GM23338 (cell line): ENCODE measurements around the gene PLS3. TPM values are rescaled to one million over a fixed set of nuclear protein-coding genes. Genes with fewer than 3 reads are reported as not detected.

Source experiments
- ATAC-seq: fragments of 200-7000 bp; cut with Tn5 transposase; 3 replicates; pipeline ENCODE4 v1.9.1; 2020
- DNase-seq: peaks from one replicate; pipeline ENCODE4 v3.0.0-alpha.2; 2015; ENCODE audit warnings: low spot score
- H2AFZ ChIP-seq: fragments of 200-600 bp; sonication (generic); 2 replicates; pipeline ENCODE4 v1.8.0; 2016; ENCODE audit warnings: antibody characterized with exemption, mild to moderate bottlenecking, moderate library complexity
- H3F3A ChIP-seq: fragments of 200-600 bp; sonication (generic); replicated peaks from 2 replicates; pipeline ENCODE4 v1.8.0; 2017; ENCODE audit warnings: antibody characterized with exemption, mixed run types, low read depth
- H3K27ac ChIP-seq: fragments of 200-600 bp; sonication (generic); 2 replicates; pipeline ENCODE4 v1.6.1; 2016; ENCODE audit warnings: low read depth
- H3K27me3 ChIP-seq: fragments of 200-600 bp; sonication (generic); 2 replicates; pipeline ENCODE4 v1.8.0; 2016; ENCODE audit warnings: mild to moderate bottlenecking, mixed run types, moderate library complexity; ENCODE audit not compliant: insufficient read depth
- H3K36me3 ChIP-seq: fragments of 200-600 bp; sonication (generic); 2 replicates; pipeline ENCODE4 v1.8.0; 2016; ENCODE audit warnings: mild to moderate bottlenecking; ENCODE audit not compliant: insufficient read depth
- H3K4me1 ChIP-seq: fragments of 200-600 bp; sonication (generic); 2 replicates; pipeline ENCODE4 v1.8.0; 2016; ENCODE audit warnings: mild to moderate bottlenecking, moderate library complexity; ENCODE audit not compliant: insufficient read depth
- H3K4me2 ChIP-seq: fragments of 200-600 bp; sonication (generic); 2 replicates; pipeline ENCODE4 v1.7.1; 2017; ENCODE audit warnings: mixed run types
- H3K4me3 ChIP-seq: fragments of 200-600 bp; sonication (generic); 2 replicates; pipeline ENCODE4 v1.6.1; 2016; ENCODE audit warnings: mixed run types
- H3K79me2 ChIP-seq: fragments of 200-600 bp; sonication (generic); replicated peaks from 2 replicates; pipeline ENCODE4 v1.8.0; 2017; ENCODE audit warnings: mild to moderate bottlenecking; ENCODE audit not compliant: insufficient read depth
- H3K9me2 ChIP-seq: fragments of 200-600 bp; sonication (generic); 2 replicates; pipeline ENCODE4 v1.8.0; 2017; ENCODE audit not compliant: insufficient read depth
- H4K20me1 ChIP-seq: fragments of 200-600 bp; sonication (generic); replicated peaks from 2 replicates; pipeline ENCODE4 v1.8.0; 2017; ENCODE audit warnings: mild to moderate bottlenecking; ENCODE audit not compliant: insufficient read depth
- H3K27ac Mint-ChIP-seq: 2 replicates; pipeline ENCODE4 v1.8.0; 2020; ENCODE audit warnings: inconsistent platforms, mild to moderate bottlenecking, moderate library complexity, mixed read lengths
- H3K27me3 Mint-ChIP-seq: 3 replicates; pipeline ENCODE4 v1.8.0; 2022; ENCODE audit warnings: low read depth, mild to moderate bottlenecking, moderate library complexity, mixed read lengths, inconsistent platforms; ENCODE audit not compliant: insufficient read depth, poor library complexity
- H3K36me3 Mint-ChIP-seq: 3 replicates; pipeline ENCODE4 v1.8.0; 2021; ENCODE audit warnings: low read depth, mild to moderate bottlenecking, inconsistent platforms, moderate library complexity, mixed read lengths
- H3K4me1 Mint-ChIP-seq: 3 replicates; pipeline ENCODE4 v1.8.0; 2020; ENCODE audit warnings: mild to moderate bottlenecking, inconsistent platforms, mixed read lengths
- H3K4me3 Mint-ChIP-seq: 3 replicates; pipeline ENCODE4 v1.8.0; 2021; ENCODE audit warnings: moderate library complexity, mild to moderate bottlenecking, inconsistent platforms, mixed read lengths
- H3K9me3 Mint-ChIP-seq: 3 replicates; pipeline ENCODE4 v1.8.0; 2020; ENCODE audit warnings: moderate library complexity, mild to moderate bottlenecking, inconsistent platforms, mixed read lengths
- CREB1 ChIP-seq: fragments of 250-450 bp; sonication (Bioruptor Pico); IDR thresholded peaks from 2 replicates; pipeline ENCODE4 v1.5.0; 2020; ENCODE audit warnings: low read depth, mild to moderate bottlenecking, moderate library complexity
- CTCF ChIP-seq, 2 experiments: fragments of 200-600 bp in 1 of 2; sonication (generic) in 1 of 2; conservative IDR thresholded peaks; 2 replicates each; pipeline versions ENCODE4 v1.5.1 to v1.6.1; 2016 to 2017; ENCODE audit warnings: antibody characterized with exemption in 2 of 2, low read depth in 2 of 2, mild to moderate bottlenecking in 2 of 2, moderate library complexity in 1 of 2
- ETS1 ChIP-seq: IDR thresholded peaks from 2 replicates; pipeline ENCODE4 v1.6.1; 2016; ENCODE audit warnings: antibody characterized with exemption
- EZH2 ChIP-seq: fragments of 200-600 bp; sonication (generic); IDR thresholded peaks from one replicate; pipeline ENCODE4 v1.8.0; 2017; ENCODE audit warnings: antibody characterized with exemption, mild to moderate bottlenecking, low read depth; ENCODE audit not compliant: unreplicated experiment
- EZH2phosphoT487 ChIP-seq: fragments of 200-600 bp; sonication (generic); IDR thresholded peaks from one replicate; pipeline ENCODE4 v1.8.1; 2018; ENCODE audit warnings: antibody characterized with exemption; ENCODE audit not compliant: unreplicated experiment
- JUNB ChIP-seq: IDR thresholded peaks from one replicate; pipeline ENCODE4 v1.6.1; 2016; ENCODE audit warnings: antibody characterized with exemption; ENCODE audit not compliant: unreplicated experiment
- NANOG ChIP-seq: IDR thresholded peaks from 2 replicates; pipeline ENCODE4 v1.6.1; 2016; ENCODE audit warnings: antibody characterized with exemption, borderline replicate concordance
- POLR2AphosphoS5 ChIP-seq: IDR thresholded peaks from 2 replicates; pipeline ENCODE4 v1.6.1; 2016; ENCODE audit warnings: antibody characterized with exemption, low read depth
- REST ChIP-seq: IDR thresholded peaks from one replicate; pipeline ENCODE4 v1.6.1; 2018; ENCODE audit warnings: antibody characterized with exemption; ENCODE audit not compliant: unreplicated experiment
- STAT1 ChIP-seq: IDR thresholded peaks from one replicate; pipeline ENCODE4 v1.6.1; 2016; ENCODE audit warnings: antibody characterized with exemption; ENCODE audit not compliant: unreplicated experiment
- ZNF114 ChIP-seq: fragments of 250-450 bp; sonication (Bioruptor Pico); IDR thresholded peaks from 2 replicates; pipeline ENCODE4 v1.5.0; 2020; ENCODE audit warnings: mild to moderate bottlenecking, moderate library complexity
- ZNF331 ChIP-seq: fragments of 250-450 bp; sonication (Bioruptor Pico); IDR thresholded peaks from 2 replicates; pipeline ENCODE4 v1.5.0; 2020; ENCODE audit warnings: low read depth, mild to moderate bottlenecking, moderate library complexity
- ZNF462 ChIP-seq: fragments of 250-450 bp; sonication (Bioruptor Pico); IDR thresholded peaks from 2 replicates; pipeline ENCODE4 v1.5.0; 2020; ENCODE audit warnings: mild to moderate bottlenecking, moderate library complexity
- polyA plus RNA-seq: library from polyadenylated mRNA; unstranded; fragments of >200 nt; fragmentation: Nextera tagmentation; extraction: Ambion mirVana; gene quantifications from 2 replicates; pipeline ENCODE4 v1.2.1, GENCODE V29; 2016
- total RNA-seq: library from RNA; depleted of rRNA; stranded (reverse); fragments of >200 nt; shearing (Covaris generic); gene quantifications from 2 replicates; pipeline ENCODE4 v1.2.3, GENCODE V29; 2014

PLS3 gene
- total and polyA plus RNA-seq, 2 experiments from 2014 or later: 81.6 to 128 TPM

- Histone ChIP-seq H2AFZ (no peak overlapping the region), H4K20me1 (peaks cover 6% of the 10 kb centered on the region; the same call in 1 of the 2 replicates), H3K27ac (no peak overlapping the region), H3K79me2 (peaks cover 35% of the 10 kb centered on the region), H3K4me2 (no peak overlapping the region), H3K4me3 (no peak overlapping the region), H3K27me3 (no peaks in the 10 kb centered on the region), H3K4me1 (peaks cover 10% of the 10 kb centered on the region; the same call in 1 of the 2 replicates), H3K36me3 (no peaks in the 10 kb centered on the region), H3K9me2 (no peaks in the 10 kb centered on the region), H3F3A (no peaks in the 10 kb centered on the region)
- Mint-ChIP-seq H3K27me3 (peaks cover 7% of the 10 kb centered on the region), H3K27ac (no peak overlapping the region), H3K4me3 (no peak overlapping the region), H3K9me3 (no peaks in the 10 kb centered on the region), H3K36me3 (no peaks in the 10 kb centered on the region), H3K4me1 (peaks cover 11% of the 10 kb centered on the region)
- DNase-seq: no peak
- TF ChIP-seq CTCF (conservative IDR thresholded peaks at IDR 0.05; ENCODE audit: low read depth in 2 of 2): no peak
- no peak for TF ChIP-seq ZNF462
- no peak for TF ChIP-seq EZH2phosphoT487
- TF ChIP-seq JUNB: no peak
- no peak for TF ChIP-seq STAT1
- TF ChIP-seq CREB1 (CRISPR knock-in tag): no peak
- no peak for TF ChIP-seq REST
- no peak for TF ChIP-seq ZNF331 (CRISPR knock-in tag)
- no peak for TF ChIP-seq NANOG
- no peak for TF ChIP-seq EZH2
- no peak for TF ChIP-seq ZNF114 (CRISPR knock-in tag)
- TF ChIP-seq ETS1: no peak
- no peak for TF ChIP-seq POLR2AphosphoS5
- ATAC-seq: no peak
These were observed 1.3 kb upstream of the PLS3 start for GRCh38 chrX:115559672-115560071.
